PC-3 (cell line): Measurements from ENCODE around the gene LRRTM4. TPM values are rescaled to one million over a fixed set of nuclear protein-coding genes. Genes with fewer than 3 reads are reported as not detected.
"Not testable (repeated sequence)": the region's sequence is repeated elsewhere in the genome, so short reads cannot be mapped to it uniquely, and the experiment has no call there.

Source experiments
- ATAC-seq: fragments of 200-7000 bp; cut with Tn5 transposase; 2 replicates; pipeline ENCODE4 v1.9.1; 2020; ENCODE audit warnings: mild to moderate bottlenecking, moderate library complexity
- BruUV-seq: library from RNA; stranded (reverse); fragments of 400-500 nt; replicated peaks from 2 replicates; lab custom pipeline; 2021; lab: Mats Ljungman, UMichigan
- CTCF ChIA-PET: fragments of 300-600 bp; sonication (Branson Sonifier 250); formaldehyde crosslinking; loops from one replicate; lab custom pipeline; 2022; ENCODE audit warnings: antibody characterized with exemption; lab: Charles Lee
- POLR2A ChIA-PET: fragments of 300-600 bp; sonication (Branson Sonifier 250); formaldehyde crosslinking; loops from one replicate; lab custom pipeline; 2022; ENCODE audit warnings: antibody characterized with exemption; ENCODE audit not compliant: unreplicated experiment; lab: Charles Lee
- DNase-seq: peaks from one replicate; pipeline ENCODE4 v3.0.0-alpha.2; 2015
- H2AFZ ChIP-seq: fragments of 300-600 bp; sonication (generic); 2 replicates; pipeline ENCODE4 v1.6.0; 2016; ENCODE audit warnings: antibody characterized with exemption, low read length
- H3F3A ChIP-seq: fragments of 300-600 bp; sonication (generic); one replicate; pipeline ENCODE4 v1.6.0; 2017; ENCODE audit warnings: antibody characterized with exemption, low read length, control low read depth, mild to moderate bottlenecking; ENCODE audit not compliant: unreplicated experiment
- H3K27ac ChIP-seq: fragments of 300-600 bp; sonication (generic); 2 replicates; pipeline ENCODE4 v1.5.1; 2016; ENCODE audit warnings: mild to moderate bottlenecking, low read length
- H3K27me3 ChIP-seq: fragments of 300-600 bp; sonication (generic); 2 replicates; pipeline ENCODE4 v1.6.1; 2016; ENCODE audit warnings: low read length, mixed read lengths
- H3K36me3 ChIP-seq: fragments of 300-600 bp; sonication (generic); 2 replicates; pipeline ENCODE4 v1.6.1; 2016; ENCODE audit warnings: low read depth, mixed run types, low read length, mixed read lengths
- H3K4me1 ChIP-seq: fragments of 300-600 bp; sonication (generic); 2 replicates; pipeline ENCODE4 v1.5.1; 2016; ENCODE audit warnings: low read length; ENCODE audit not compliant: insufficient read depth
- H3K4me2 ChIP-seq: fragments of 300-600 bp; sonication (generic); 2 replicates; pipeline ENCODE4 v1.6.0; 2016; ENCODE audit warnings: low read length
- H3K4me3 ChIP-seq: fragments of 300-600 bp; sonication (generic); 2 replicates; pipeline ENCODE4 v1.5.1; 2016; ENCODE audit warnings: mild to moderate bottlenecking, low read length, mixed read lengths
- H3K79me2 ChIP-seq: fragments of 300-600 bp; sonication (generic); 2 replicates; pipeline ENCODE4 v1.6.1; 2017; ENCODE audit warnings: low read length, mixed read lengths
- H3K9ac ChIP-seq: fragments of 300-600 bp; sonication (generic); 2 replicates; pipeline ENCODE4 v1.6.0; 2016; ENCODE audit warnings: mild to moderate bottlenecking, low read length
- H3K9me2 ChIP-seq: fragments of 300-600 bp; sonication (generic); replicated peaks from 2 replicates; pipeline ENCODE4 v1.6.1; 2016; ENCODE audit warnings: mixed run types, low read length, mixed read lengths
- H3K9me3 ChIP-seq: fragments of 300-600 bp; sonication (generic); 2 replicates; pipeline ENCODE4 v1.6.1; 2016; ENCODE audit warnings: low read length, mixed read lengths
- H4K20me1 ChIP-seq: fragments of 300-600 bp; sonication (generic); 2 replicates; pipeline ENCODE4 v1.6.1; 2016; ENCODE audit warnings: low read length, mixed read lengths
- EZH2 ChIP-seq: fragments of 300-600 bp; sonication (generic); IDR thresholded peaks from one replicate; pipeline ENCODE4 v1.6.1; 2017; ENCODE audit warnings: antibody characterized with exemption, mild to moderate bottlenecking, low read length; ENCODE audit not compliant: unreplicated experiment
- EZH2phosphoT487 ChIP-seq: fragments of 300-600 bp; sonication (generic); IDR thresholded peaks from 2 replicates; pipeline ENCODE4 v1.6.1; 2018; ENCODE audit warnings: mild to moderate bottlenecking, antibody characterized with exemption, low read length, borderline replicate concordance
- intact Hi-C: fragments of 100-400 bp; cut with micrococcal nuclease; formaldehyde crosslinking; loops from 2 replicates; pipeline ENCODE4 v1.9.0; 2023
- total RNA-seq: library from RNA; depleted of rRNA; stranded (reverse); fragments of >200 nt; gene quantifications from 2 replicates; pipeline ENCODE4 v1.2.3, GENCODE V29; 2014
- TF ChIP-seq, protein P1 (sequence below): fragments of 300-600 bp; sonication (generic); conservative IDR thresholded peaks from 2 replicates; pipeline ENCODE4 v1.5.1; 2017; ENCODE audit warnings: antibody characterized with exemption, low read depth, mild to moderate bottlenecking, low read length

The LRRTM4 gene
- total RNA-seq, 1 experiment from 2014 or later, result not detected

DNA sequence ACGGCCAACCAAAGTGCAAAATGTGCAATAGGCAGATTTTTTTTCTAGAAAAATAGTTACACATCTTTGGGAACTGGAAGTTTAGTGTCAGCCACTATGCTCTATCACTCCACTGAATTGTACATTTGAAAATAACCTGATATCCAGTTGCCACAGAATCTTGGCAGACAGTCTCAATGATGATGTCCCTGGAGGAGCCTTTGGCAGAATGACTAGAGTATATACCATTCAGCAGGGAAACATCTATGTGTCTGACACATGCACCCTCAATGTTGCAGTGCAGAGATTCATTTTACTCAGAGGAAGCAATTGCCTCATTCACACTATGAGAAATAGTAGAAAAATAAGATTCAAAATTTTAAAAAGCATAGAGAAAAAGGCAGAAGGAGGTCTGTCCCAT is 475.8 kb downstream of the LRRTM4 start:
- H3K4me1 ChIP-seq, result no peaks in the 10 kb centered on the region
- TF ChIP-seq EZH2, result no peak
- TF ChIP-seq, protein P1, sequence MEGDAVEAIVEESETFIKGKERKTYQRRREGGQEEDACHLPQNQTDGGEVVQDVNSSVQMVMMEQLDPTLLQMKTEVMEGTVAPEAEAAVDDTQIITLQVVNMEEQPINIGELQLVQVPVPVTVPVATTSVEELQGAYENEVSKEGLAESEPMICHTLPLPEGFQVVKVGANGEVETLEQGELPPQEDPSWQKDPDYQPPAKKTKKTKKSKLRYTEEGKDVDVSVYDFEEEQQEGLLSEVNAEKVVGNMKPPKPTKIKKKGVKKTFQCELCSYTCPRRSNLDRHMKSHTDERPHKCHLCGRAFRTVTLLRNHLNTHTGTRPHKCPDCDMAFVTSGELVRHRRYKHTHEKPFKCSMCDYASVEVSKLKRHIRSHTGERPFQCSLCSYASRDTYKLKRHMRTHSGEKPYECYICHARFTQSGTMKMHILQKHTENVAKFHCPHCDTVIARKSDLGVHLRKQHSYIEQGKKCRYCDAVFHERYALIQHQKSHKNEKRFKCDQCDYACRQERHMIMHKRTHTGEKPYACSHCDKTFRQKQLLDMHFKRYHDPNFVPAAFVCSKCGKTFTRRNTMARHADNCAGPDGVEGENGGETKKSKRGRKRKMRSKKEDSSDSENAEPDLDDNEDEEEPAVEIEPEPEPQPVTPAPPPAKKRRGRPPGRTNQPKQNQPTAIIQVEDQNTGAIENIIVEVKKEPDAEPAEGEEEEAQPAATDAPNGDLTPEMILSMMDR, result no peak
- no peak for TF ChIP-seq EZH2phosphoT487
- no peak overlapping the region for H2AFZ ChIP-seq
- 0 out of 2 replicates have a peak, but pooled peaks cover 8% of the 10 kb centered on the region for H3K9me3 ChIP-seq
- ATAC-seq (no peak), DNase-seq (no peak)
- intact Hi-C loops, result no loop called here
- H3K4me3 ChIP-seq, result no peak overlapping the region
- POLR2A ChIA-PET, result no interaction called here
- H3F3A ChIP-seq, result no peaks in the 10 kb centered on the region
- no peaks in the 10 kb centered on the region for H4K20me1 ChIP-seq
- H3K4me2 ChIP-seq, result no peak overlapping the region
- H3K36me3 ChIP-seq, result no peaks in the 10 kb centered on the region
- no TSS peak for BruUV-seq
- H3K27me3 ChIP-seq, result no peaks in the 10 kb centered on the region
- H3K27ac ChIP-seq, result no peak overlapping the region
- H3K9ac ChIP-seq, result no peak overlapping the region
- CTCF ChIA-PET, result no interaction called here
- H3K9me2 ChIP-seq, result no peaks in the 10 kb centered on the region
- H3K79me2 ChIP-seq, result no peaks in the 10 kb centered on the region

DNA sequence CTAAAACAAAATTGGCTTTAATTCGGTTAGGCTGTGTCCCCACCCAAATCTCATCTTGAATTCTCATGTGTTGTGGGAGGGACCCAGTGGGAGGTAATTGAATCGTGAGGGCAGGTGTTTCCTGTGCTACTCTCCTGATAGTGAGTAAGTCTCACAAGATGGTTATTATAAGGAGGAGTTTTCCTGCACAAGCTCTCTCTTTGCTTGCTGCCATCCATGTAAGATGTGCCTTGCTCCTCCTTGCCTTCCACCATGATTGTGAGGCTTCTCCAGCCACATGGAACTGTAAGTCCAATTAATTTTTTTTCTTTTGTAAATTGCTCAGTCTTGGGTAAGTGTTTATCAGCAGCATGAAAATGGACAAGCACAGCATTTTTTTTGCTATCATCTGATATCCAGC is 476.7 kb downstream of the LRRTM4 start:
- H3K36me3 ChIP-seq, H4K20me1 ChIP-seq, DNase-seq, H3K9me3 ChIP-seq, intact Hi-C loops, CTCF ChIA-PET, H2AFZ ChIP-seq, H3K79me2 ChIP-seq, POLR2A ChIA-PET, H3K4me1 ChIP-seq, H3K27me3 ChIP-seq, H3K9ac ChIP-seq, H3K4me3 ChIP-seq, ATAC-seq, H3K27ac ChIP-seq, BruUV-seq, H3F3A ChIP-seq, H3K4me2 ChIP-seq, H3K9me2 ChIP-seq: not testable (repeated sequence)

DNA sequence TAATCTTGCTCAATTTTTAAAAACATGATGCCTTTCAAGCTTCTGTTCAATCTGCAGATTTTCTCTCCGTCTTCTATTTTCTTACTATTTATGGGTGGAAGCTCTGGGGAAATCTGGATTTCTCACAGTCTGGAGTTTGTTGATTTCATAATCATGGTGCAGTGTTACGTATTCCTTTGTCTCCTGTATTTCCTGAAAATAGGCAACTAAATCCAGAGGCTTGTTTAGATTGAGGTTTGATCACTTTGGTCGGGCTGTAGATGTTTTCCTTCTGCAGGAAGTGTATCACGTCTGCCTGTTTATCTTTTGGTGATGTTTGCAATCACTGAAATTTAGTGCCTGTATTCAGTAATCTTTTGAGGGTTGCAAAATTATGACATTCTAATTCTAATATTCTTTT is 487.7 kb downstream of the LRRTM4 start:
- Histone ChIP-seq H3K36me3 (no peaks in the 10 kb centered on the region), H3F3A (no peaks in the 10 kb centered on the region), H3K4me2 (no peak overlapping the region), H3K9me3 (no peaks in the 10 kb centered on the region), H3K9me2 (no peaks in the 10 kb centered on the region), H3K27me3 (no peaks in the 10 kb centered on the region), H3K4me3 (no peak overlapping the region), H3K79me2 (no peaks in the 10 kb centered on the region), H2AFZ (no peak overlapping the region), H4K20me1 (no peaks in the 10 kb centered on the region), H3K4me1 (no peaks in the 10 kb centered on the region), H3K9ac (no peak overlapping the region), H3K27ac (no peak overlapping the region)
- DNase-seq, result no peak
- POLR2A ChIA-PET, result no interaction called here
- intact Hi-C loops, result no loop called here
- no peak for ATAC-seq
- BruUV-seq, result no TSS peak
- CTCF ChIA-PET, result no interaction called here
- TF ChIP-seq EZH2 (no peak), EZH2phosphoT487 (no peak)
- TF ChIP-seq, protein P1, result no peak

DNA sequence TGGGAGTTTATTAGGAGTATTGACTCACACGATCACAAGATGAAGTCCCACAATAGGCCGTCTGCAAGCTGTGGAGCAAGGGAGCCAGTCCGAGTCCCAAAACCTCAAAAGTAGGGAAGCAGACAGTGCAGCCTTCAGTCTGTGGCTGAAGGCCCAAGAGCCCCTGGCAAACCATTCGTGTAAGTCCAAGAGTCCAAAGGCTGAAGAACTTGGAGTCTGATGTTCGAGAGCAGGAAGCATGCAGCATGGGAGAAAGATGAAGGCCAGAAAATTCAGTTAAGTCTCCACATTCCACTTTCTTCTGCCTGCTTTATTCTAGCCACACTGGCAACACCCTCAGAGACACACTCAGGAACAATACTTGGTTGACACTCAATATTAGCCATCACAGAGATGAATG is 492.9 kb downstream of the LRRTM4 start:
- ATAC-seq, H3K27ac ChIP-seq, intact Hi-C loops, BruUV-seq, H3K9me3 ChIP-seq, H3K4me3 ChIP-seq, H3K4me1 ChIP-seq, H3K9me2 ChIP-seq, H3K4me2 ChIP-seq, H3K27me3 ChIP-seq, H3K79me2 ChIP-seq, H2AFZ ChIP-seq, H3K9ac ChIP-seq, H4K20me1 ChIP-seq, CTCF ChIA-PET, H3K36me3 ChIP-seq, DNase-seq, POLR2A ChIA-PET, H3F3A ChIP-seq: not testable (repeated sequence)
